Keratinocyte (primary cell): ENCODE results near the gene DLG2. TPM values are rescaled to one million over a fixed set of nuclear protein-coding genes. Genes with fewer than 3 reads are reported as not detected.
A peak's percentile ranks its signal among the peaks of the same experiment; 100 is the strongest.

Experiments
- DNase-seq: peaks from one replicate; pipeline ENCODE4 v3.0.0-alpha.2; 2011; ENCODE audit warnings: low read depth, missing footprints, low spot score
- FAIRE-seq: peaks from 2 replicates; lab custom pipeline; 2011; peaks lifted over from hg19 to GRCh38; lab: Jason Lieb, UNC
- H2AFZ ChIP-seq: 2 replicates; pipeline ENCODE4 v1.6.0; 2012; ENCODE audit warnings: low read length, control low read depth, inconsistent platforms; ENCODE audit not compliant: control insufficient read depth
- H3K27ac ChIP-seq: 2 replicates; pipeline ENCODE4 v1.5.1; 2011; ENCODE audit warnings: low read length; ENCODE audit not compliant: control insufficient read depth, insufficient read depth
- H3K27me3 ChIP-seq: 3 replicates; pipeline ENCODE4 v1.6.0; 2011; ENCODE audit warnings: low read length; ENCODE audit not compliant: control insufficient read depth, insufficient read depth; ENCODE audit errors: extremely low read depth
- H3K36me3 ChIP-seq, 2 experiments: 2 replicates in 1 of 2; 3 replicates in 1 of 2; pipeline ENCODE4 v1.5.1; 2011; ENCODE audit warnings: low read length in 2 of 2, mild to moderate bottlenecking in 1 of 2; ENCODE audit not compliant: control insufficient read depth in 2 of 2, insufficient read depth in 2 of 2; ENCODE audit errors: extremely low read depth in 1 of 2
- H3K4me1 ChIP-seq: 3 replicates; pipeline ENCODE4 v1.5.1; 2011; ENCODE audit warnings: low read length; ENCODE audit not compliant: control insufficient read depth, insufficient read depth; ENCODE audit errors: extremely low read depth
- H3K4me2 ChIP-seq: 3 replicates; pipeline ENCODE4 v1.6.0; 2011; ENCODE audit warnings: low read depth, low read length; ENCODE audit not compliant: control insufficient read depth, insufficient read depth; ENCODE audit errors: extremely low read depth
- H3K4me3 ChIP-seq, 3 experiments: fragments of 200-600 bp in 1 of 3; sonication (generic) in 1 of 3; 2 replicates in 2 of 3; 3 replicates in 1 of 3; pipeline ENCODE4 v1.5.1; 2011 to 2016; ENCODE audit warnings: low read length in 3 of 3, mild to moderate bottlenecking in 3 of 3, control low read depth in 2 of 3, inconsistent platforms in 1 of 3, low read depth in 1 of 3, mixed read lengths in 1 of 3, mixed run types in 1 of 3, moderate library complexity in 1 of 3; ENCODE audit not compliant: control insufficient read depth in 2 of 3, insufficient read depth in 2 of 3; ENCODE audit errors: extremely low read depth in 1 of 3
- H3K79me2 ChIP-seq: 2 replicates; pipeline ENCODE4 v1.6.0; 2012; ENCODE audit warnings: low read length; ENCODE audit not compliant: control insufficient read depth, insufficient read depth
- H3K9ac ChIP-seq: 3 replicates; pipeline ENCODE4 v1.6.0; 2011; ENCODE audit warnings: low read length; ENCODE audit not compliant: control insufficient read depth, insufficient read depth; ENCODE audit errors: extremely low read depth
- H3K9me1 ChIP-seq: 3 replicates; pipeline ENCODE4 v1.6.0; 2011; ENCODE audit warnings: low read length; ENCODE audit not compliant: control insufficient read depth, insufficient read depth; ENCODE audit errors: extremely low read depth
- H3K9me3 ChIP-seq: 2 replicates; pipeline ENCODE4 v1.5.1; 2012; ENCODE audit warnings: low read depth, low read length; ENCODE audit not compliant: control insufficient read depth
- H4K20me1 ChIP-seq: 3 replicates; pipeline ENCODE4 v1.6.0; 2011; ENCODE audit warnings: low read length; ENCODE audit not compliant: control insufficient read depth, insufficient read depth; ENCODE audit errors: extremely low read depth
- EZH2 ChIP-seq: IDR thresholded peaks from one replicate; pipeline ENCODE4 v1.6.1; 2012; ENCODE audit warnings: inconsistent platforms, mild to moderate bottlenecking, low read length, moderate library complexity
- dilution Hi-C: fragments of 300-500 bp; cut with MboI; formaldehyde crosslinking; loops from one replicate; pipeline ENCODE4 v1.7.0; 2020; ENCODE audit warnings: low sequenced_read_pairs; ENCODE audit not compliant: extremely low pct_ligation_motif_present
- polyA plus RNA-seq, 5 experiments: library from polyadenylated mRNA; depleted of rRNA in 3 of 5; stranded (reverse) in 3 of 5; stranded (forward) in 1 of 5; unstranded in 1 of 5; fragments of >200 nt; gene quantifications; 1 replicate in 1 of 5; 2 replicates in 3 of 5; 3 replicates in 1 of 5; pipeline versions ENCODE4 v1.2.1 to v1.2.3, GENCODE V29; 2011 to 2012; ENCODE audit warnings: missing spikeins in 2 of 5, low read depth in 1 of 5, low replicate concordance in 1 of 5
- TF ChIP-seq, protein P1 (sequence below), 3 experiments: IDR thresholded peaks in 1 of 3; conservative IDR thresholded peaks in 1 of 3; optimal IDR thresholded peaks in 1 of 3; 2 replicates in 2 of 3; 3 replicates in 1 of 3; pipeline versions ENCODE3 to v1.5.1; 2011; ENCODE audit warnings: low read length in 3 of 3, mild to moderate bottlenecking in 3 of 3, moderate library complexity in 2 of 3, control low read depth in 1 of 3, inconsistent platforms in 1 of 3; ENCODE audit not compliant: insufficient read depth in 2 of 3; ENCODE audit errors: extremely low read depth in 1 of 3

Gene DLG2
- polyA plus RNA-seq, 1 donor (not counting 4 experiments of a cell fraction or from before 2014, with no cell fraction given): 0.55 TPM

DNA sequence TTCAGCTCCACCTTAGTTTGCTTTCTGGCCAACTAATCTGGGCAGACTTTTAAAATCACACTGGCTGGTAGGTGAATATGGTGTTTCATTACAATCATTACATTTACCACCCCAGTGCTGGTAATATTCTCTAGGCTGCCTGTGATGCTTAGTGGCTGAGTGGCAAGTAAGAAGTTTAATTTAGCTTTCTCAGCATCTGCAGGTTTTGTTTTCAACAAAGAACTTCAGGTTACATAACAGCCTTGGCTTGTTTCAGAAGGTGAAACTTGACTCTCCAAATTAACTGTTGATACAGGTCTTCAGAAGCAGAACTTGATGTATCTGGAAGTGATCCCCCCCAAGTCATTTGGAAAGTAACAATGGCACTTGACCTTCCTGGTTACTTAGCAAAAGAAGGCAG, 1917.7 kb downstream of the DLG2 start:
- no peak for FAIRE-seq
- H3K4me2 ChIP-seq: no peak overlapping the region

DNA sequence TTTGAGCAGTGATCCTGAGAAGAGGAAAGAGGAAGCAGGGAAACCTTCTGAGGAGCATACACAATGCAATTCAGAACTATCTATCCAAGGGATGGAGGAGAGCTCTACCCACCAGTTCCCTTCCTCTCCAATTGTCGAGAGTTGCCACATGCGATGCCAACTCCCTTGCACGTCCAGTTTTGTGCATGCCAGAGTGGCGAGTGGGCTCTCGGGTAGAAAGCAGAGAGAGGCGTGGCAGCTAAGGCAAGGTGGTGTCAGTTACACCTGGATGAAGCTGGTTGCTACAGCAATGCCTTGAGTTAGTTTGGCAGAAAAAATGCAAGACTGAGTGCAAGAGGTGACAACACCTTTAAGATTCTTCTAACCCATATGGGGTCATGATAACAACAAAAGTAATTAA, 1920.6 kb downstream of the DLG2 start:
- Histone ChIP-seq H3K27ac (no peak overlapping the region), H3K27me3 (no peaks in the 10 kb centered on the region), H2AFZ (peak overlapping the region; percentile 35), H3K9ac (no peak overlapping the region), H3K4me3 (no peak overlapping the region), H3K79me2 (no peaks in the 10 kb centered on the region), H3K4me2 (no peak overlapping the region), H3K9me3 (no peaks in the 10 kb centered on the region), H3K4me1 (no peaks in the 10 kb centered on the region), H3K36me3 (no peaks in the 10 kb centered on the region), H4K20me1 (no peaks in the 10 kb centered on the region), H3K9me1 (no peaks in the 10 kb centered on the region)
- TF ChIP-seq EZH2: no peak
- TF ChIP-seq, protein P1, sequence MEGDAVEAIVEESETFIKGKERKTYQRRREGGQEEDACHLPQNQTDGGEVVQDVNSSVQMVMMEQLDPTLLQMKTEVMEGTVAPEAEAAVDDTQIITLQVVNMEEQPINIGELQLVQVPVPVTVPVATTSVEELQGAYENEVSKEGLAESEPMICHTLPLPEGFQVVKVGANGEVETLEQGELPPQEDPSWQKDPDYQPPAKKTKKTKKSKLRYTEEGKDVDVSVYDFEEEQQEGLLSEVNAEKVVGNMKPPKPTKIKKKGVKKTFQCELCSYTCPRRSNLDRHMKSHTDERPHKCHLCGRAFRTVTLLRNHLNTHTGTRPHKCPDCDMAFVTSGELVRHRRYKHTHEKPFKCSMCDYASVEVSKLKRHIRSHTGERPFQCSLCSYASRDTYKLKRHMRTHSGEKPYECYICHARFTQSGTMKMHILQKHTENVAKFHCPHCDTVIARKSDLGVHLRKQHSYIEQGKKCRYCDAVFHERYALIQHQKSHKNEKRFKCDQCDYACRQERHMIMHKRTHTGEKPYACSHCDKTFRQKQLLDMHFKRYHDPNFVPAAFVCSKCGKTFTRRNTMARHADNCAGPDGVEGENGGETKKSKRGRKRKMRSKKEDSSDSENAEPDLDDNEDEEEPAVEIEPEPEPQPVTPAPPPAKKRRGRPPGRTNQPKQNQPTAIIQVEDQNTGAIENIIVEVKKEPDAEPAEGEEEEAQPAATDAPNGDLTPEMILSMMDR (optimal IDR thresholded peaks at IDR 0.05 in 1 of 3, IDR thresholded peaks at IDR 0.05 in 1 of 3, conservative IDR thresholded peaks at IDR 0.05 in 1 of 3; ENCODE audit: extremely low read depth in 1 of 3, insufficient read depth in 2 of 3, low read length in 3 of 3): no peak
- FAIRE-seq (no peak), DNase-seq (no peak)
- dilution Hi-C loops: no loop called here

More for the DNA sequence above, 1917.7 kb downstream of the DLG2 start:
- Histone ChIP-seq H3K9me3 (no peaks in the 10 kb centered on the region), H3K36me3 (no peaks in the 10 kb centered on the region), H4K20me1 (no peaks in the 10 kb centered on the region), H3K4me3 (no peak overlapping the region), H3K9me1 (no peaks in the 10 kb centered on the region), H3K9ac (no peak overlapping the region), H3K4me1 (no peaks in the 10 kb centered on the region), H3K79me2 (no peaks in the 10 kb centered on the region), H3K27me3 (no peaks in the 10 kb centered on the region), H2AFZ (no peak overlapping the region), H3K27ac (no peak overlapping the region)
- TF ChIP-seq EZH2: no peak
- TF ChIP-seq, protein P1 (optimal IDR thresholded peaks at IDR 0.05 in 1 of 3, IDR thresholded peaks at IDR 0.05 in 1 of 3, conservative IDR thresholded peaks at IDR 0.05 in 1 of 3; ENCODE audit: extremely low read depth in 1 of 3, insufficient read depth in 2 of 3, low read length in 3 of 3): no peak
- no peak for DNase-seq
- dilution Hi-C loops: no loop called here
